HepG2 (cell line): ENCODE results near the gene B9D2. TPM values are rescaled to one million over a fixed set of nuclear protein-coding genes. Genes with fewer than 3 reads are reported as not detected.

Experiments used
- ATAC-seq: fragments of 200-7000 bp; cut with Tn5 transposase; 3 replicates; pipeline ENCODE4 v1.9.1; 2020; ENCODE audit warnings: mild to moderate bottlenecking, moderate library complexity
- BruUV-seq: library from RNA; stranded (reverse); fragments of 400-500 nt; replicated peaks from 2 replicates; lab custom pipeline; 2021; lab: Mats Ljungman, UMichigan
- CTCF ChIA-PET: fragments of 300-600 bp; formaldehyde crosslinking; extraction: SDS; loops from one replicate; lab custom pipeline; 2021; ENCODE audit warnings: low total read pairs, inconsistent platforms, low intra/inter-chr PET ratio; lab: Yijun Ruan, JAX
- POLR2A ChIA-PET: fragments of 350-600 bp; sonication (Branson Sonifier 250); formaldehyde crosslinking; loops from one replicate; lab custom pipeline; 2020; ENCODE audit warnings: antibody characterized with exemption, inconsistent platforms; lab: Yijun Ruan, JAX
- DNase-seq: peaks from one replicate; pipeline ENCODE4 v3.0.0-alpha.2; 2015; ENCODE audit warnings: low spot score
- FAIRE-seq: peaks from 3 replicates; lab custom pipeline; 2011; peaks lifted over from hg19 to GRCh38; lab: Jason Lieb, UNC
- H2AFZ ChIP-seq: one replicate; pipeline ENCODE4 v1.6.1; 2011; ENCODE audit warnings: low read length, inconsistent platforms
- H3K27ac ChIP-seq: fragments of 300-600 bp; 3 replicates; pipeline ENCODE4 v1.8.0; 2011; ENCODE audit warnings: mixed run types, mild to moderate bottlenecking, mixed read lengths, low read length, inconsistent platforms; ENCODE audit not compliant: insufficient read depth; ENCODE audit errors: extremely low read length
- H3K27me3 ChIP-seq, 2 experiments: fragments of 200-600 bp in 1 of 2; 2 replicates in 1 of 2; 3 replicates in 1 of 2; pipeline versions ENCODE4 v1.6.0 to v1.8.0; 2011; ENCODE audit warnings: low read length in 2 of 2, mild to moderate bottlenecking in 2 of 2, moderate library complexity in 2 of 2, inconsistent platforms in 1 of 2; ENCODE audit not compliant: insufficient read depth in 2 of 2, control insufficient read depth in 1 of 2
- H3K36me3 ChIP-seq, 2 experiments: fragments of 200-600 bp in 1 of 2; replicated peaks in 1 of 2; 2 replicates in 1 of 2; 3 replicates in 1 of 2; pipeline versions ENCODE4 v1.5.1 to v1.8.0; 2011; ENCODE audit warnings: low read length in 2 of 2, inconsistent platforms in 1 of 2; ENCODE audit not compliant: insufficient read depth in 2 of 2, control insufficient read depth in 1 of 2
- H3K4me1 ChIP-seq: 2 replicates; pipeline ENCODE4 v1.5.1; 2012; ENCODE audit warnings: low read length, inconsistent platforms; ENCODE audit not compliant: insufficient read depth
- H3K4me2 ChIP-seq: 2 replicates; pipeline ENCODE4 v1.6.0; 2011; ENCODE audit warnings: low read depth, low read length, inconsistent platforms
- H3K4me3 ChIP-seq, 3 experiments: fragments of 200-600 bp in 1 of 3; sonication (generic), shearing (Covaris generic) in 1 of 3; replicated peaks in 1 of 3; 2 replicates each; pipeline ENCODE4 v1.5.1; 2011 to 2016; ENCODE audit warnings: low read length in 3 of 3, inconsistent platforms in 2 of 3, low read depth in 2 of 3, mild to moderate bottlenecking in 2 of 3, control low read depth in 1 of 3, mixed read lengths in 1 of 3; ENCODE audit not compliant: insufficient read depth in 1 of 3
- H3K79me2 ChIP-seq: one replicate; pipeline ENCODE4 v1.6.1; 2011; ENCODE audit warnings: low read length, inconsistent platforms; ENCODE audit not compliant: insufficient read depth
- H3K9ac ChIP-seq: 2 replicates; pipeline ENCODE4 v1.6.0; 2011; ENCODE audit warnings: mild to moderate bottlenecking, low read depth, low read length, inconsistent platforms; ENCODE audit not compliant: insufficient read depth
- H3K9me3 ChIP-seq: 2 replicates; pipeline ENCODE4 v1.5.1; 2012; ENCODE audit warnings: mild to moderate bottlenecking, low read length
- H4K20me1 ChIP-seq: 2 replicates; pipeline ENCODE4 v1.6.0; 2011; ENCODE audit warnings: inconsistent platforms, mild to moderate bottlenecking, low read length, moderate library complexity; ENCODE audit not compliant: insufficient read depth
- NCOA1 ChIP-seq: sonication (generic); formaldehyde crosslinking; IDR thresholded peaks from 2 replicates; pipeline ENCODE4 v1.9.0; 2021; ENCODE audit warnings: missing genetic modification reagents
- NRL ChIP-seq: sonication (generic); formaldehyde crosslinking; IDR thresholded peaks from 2 replicates; pipeline ENCODE4 v1.5.0; 2020; ENCODE audit warnings: missing genetic modification reagents, mild to moderate bottlenecking, moderate library complexity, borderline replicate concordance
- PLSCR1 ChIP-seq: sonication (generic); formaldehyde crosslinking; IDR thresholded peaks from 2 replicates; pipeline ENCODE4 v1.5.0; 2020; ENCODE audit warnings: missing genetic modification reagents, mild to moderate bottlenecking, borderline replicate concordance
- PPARG ChIP-seq: conservative IDR thresholded peaks from 2 replicates; pipeline ENCODE4 v1.6.1; 2016; ENCODE audit warnings: missing biosample characterization, missing genetic modification reagents
- RXRA ChIP-seq: sonication (generic); formaldehyde crosslinking; IDR thresholded peaks from 2 replicates; pipeline ENCODE4 v1.5.1; 2020; ENCODE audit warnings: missing genetic modification reagents
- SMYD3 ChIP-seq: sonication (generic); formaldehyde crosslinking; IDR thresholded peaks from 2 replicates; pipeline ENCODE4 v1.8.1; 2023; ENCODE audit warnings: mild to moderate bottlenecking, missing genetic modification reagents
- THAP9 ChIP-seq: sonication (generic); formaldehyde crosslinking; IDR thresholded peaks from 2 replicates; pipeline ENCODE4; 2020; ENCODE audit warnings: missing genetic modification reagents, mild to moderate bottlenecking, borderline replicate concordance
- ZBTB20 ChIP-seq: sonication (generic); formaldehyde crosslinking; IDR thresholded peaks from 2 replicates; pipeline ENCODE4 v1.8.1; 2023; ENCODE audit warnings: missing genetic modification reagents, low read depth, mild to moderate bottlenecking, borderline replicate concordance
- ZNF234 ChIP-seq: sonication (generic); formaldehyde crosslinking; conservative IDR thresholded peaks from 2 replicates; pipeline ENCODE4 v1.5.1; 2020; ENCODE audit warnings: mild to moderate bottlenecking, missing genetic modification reagents
- ZNF260 ChIP-seq: sonication (generic); formaldehyde crosslinking; IDR thresholded peaks from 2 replicates; pipeline ENCODE4 v1.4.0; 2020; ENCODE audit warnings: missing genetic modification reagents, low read depth, mild to moderate bottlenecking, borderline replicate concordance
- ZNF296 ChIP-seq: sonication (generic); formaldehyde crosslinking; conservative IDR thresholded peaks from 2 replicates; pipeline ENCODE4 v1.5.0; 2020; ENCODE audit warnings: mild to moderate bottlenecking, missing genetic modification reagents
- ZNF597 ChIP-seq: sonication (generic); formaldehyde crosslinking; IDR thresholded peaks from 2 replicates; pipeline ENCODE4 v1.5.0; 2020; ENCODE audit warnings: missing genetic modification reagents
- ZNF790 ChIP-seq: sonication (generic); formaldehyde crosslinking; IDR thresholded peaks from 2 replicates; pipeline ENCODE4 v1.8.0; 2022; ENCODE audit warnings: missing genetic modification reagents, mild to moderate bottlenecking, borderline replicate concordance
- WGBS: methylation state at CpG from one replicate; pipeline ENCODE4 v1.1.6; 2017; ENCODE audit warnings: low lambda C conversion rate; 5-methylcytosine and 5-hydroxymethylcytosine counted together
- in situ Hi-C: cut with HindIII; loops from 2 replicates; pipeline ENCODE4 v1.10.0; 2017; ENCODE audit warnings: low pct_unique_long_range_greater_than_20kb; ENCODE audit not compliant: extremely low pct_ligation_motif_present
- intact Hi-C: fragments of 100-400 bp; cut with micrococcal nuclease; formaldehyde crosslinking; loops from one replicate; pipeline ENCODE4 v1.10.0; 2022; ENCODE audit not compliant: unreplicated experiment
- polyA plus RNA-seq, 8 experiments: library from polyadenylated mRNA; depleted of rRNA in 3 of 8; stranded (reverse) in 7 of 8; unstranded in 1 of 8; fragments of >200 nt; fragmentation: Illumina TruSeq in 4 of 8; extraction: Trizol in 4 of 8; gene quantifications; 2 replicates each; pipeline versions ENCODE4 v1.2.1 to v1.2.3, GENCODE V29; 2011 to 2016; ENCODE audit warnings: low read depth in 4 of 8, missing spikeins in 1 of 8, mixed read lengths in 1 of 8; ENCODE audit not compliant: insufficient read depth in 1 of 8
- total RNA-seq, 5 experiments: library from RNA; depleted of rRNA; stranded (reverse); fragments of >200 nt; fragmentation: Illumina TruSeq; extraction: Trizol; gene quantifications; 2 replicates each; pipeline ENCODE4 v1.2.3, GENCODE V29; 2016; ENCODE audit warnings: low read depth in 1 of 5
- TF ChIP-seq, protein P1 (sequence below): IDR thresholded peaks from 2 replicates; pipeline ENCODE4 v1.6.1; 2018; ENCODE audit warnings: missing genetic modification reagents
- TF ChIP-seq, protein P2 (sequence below): sonication (generic); formaldehyde crosslinking; IDR thresholded peaks from 2 replicates; pipeline ENCODE4 v1.5.0; 2020; ENCODE audit warnings: missing genetic modification reagents

B9D2 gene
- total and polyA plus RNA-seq, 2 of the 13 experiments (the other 11 are each of a cell fraction or from before 2014, with no cell fraction given) = 3.1 to 4.4 TPM

DNA sequence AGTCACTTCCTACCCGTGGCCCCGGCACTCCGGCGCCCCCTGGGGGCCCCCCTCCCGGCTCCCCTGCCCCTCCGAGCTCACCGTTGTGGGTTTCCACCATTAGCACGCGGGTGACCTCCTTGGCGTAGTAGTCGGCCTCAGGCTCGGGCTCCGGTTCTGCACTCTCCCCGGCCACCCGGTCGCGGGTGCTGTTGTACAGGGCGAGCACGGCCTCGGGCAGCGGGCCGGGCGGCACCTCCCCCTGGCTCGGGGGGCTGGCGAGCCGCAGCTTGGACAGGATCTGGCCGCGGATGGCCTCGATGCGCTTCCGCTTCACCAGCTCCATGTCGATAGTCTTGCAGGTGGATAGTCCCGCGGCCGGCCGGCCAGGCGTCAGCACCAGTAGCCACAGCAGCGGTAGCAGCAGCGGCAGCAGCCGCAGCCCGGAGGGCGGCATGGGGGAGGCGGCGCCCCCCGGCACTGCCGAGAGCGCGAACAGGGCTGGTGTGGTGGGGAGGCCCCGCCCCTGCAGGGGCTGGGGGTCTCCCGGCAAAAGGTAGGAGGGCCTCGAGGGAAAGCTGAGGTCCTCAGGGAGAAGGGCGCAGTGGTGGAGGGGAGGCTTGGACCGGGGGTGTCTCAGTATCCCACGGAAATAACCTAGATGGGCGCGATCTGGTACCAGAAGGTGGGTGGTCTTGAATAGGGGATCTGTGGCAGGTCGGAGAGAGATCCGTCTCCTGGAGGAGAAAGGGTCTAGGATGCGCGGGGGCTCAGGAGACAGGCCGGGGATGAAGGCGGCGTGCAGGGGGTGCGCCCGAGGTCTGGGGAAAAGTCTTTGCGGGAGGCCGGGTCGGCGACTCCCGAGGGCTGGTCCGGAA, 11.1 kb downstream of the B9D2 start:
- peaks cover 6 to 10% of the 10 kb centered on the region in 2 experiments; a peak in 2 of 5 replicates for H3K36me3 ChIP-seq
- CTCF ChIA-PET = interaction anchor here (1.4 to 2.3 kb wide), 2 partner anchors 31 to 44 kb away, joined by 6 to 12 read pairs; no protein-coding TSS in a partner anchor
- peaks cover 32% of the 10 kb centered on the region for H3K4me1 ChIP-seq
- peaks cover 12% of the 10 kb centered on the region; the same call in 1 of the 2 replicates for H4K20me1 ChIP-seq
- peak overlapping the region; percentile 82 for H3K9ac ChIP-seq
- peak; percentile 54 for DNase-seq
- peak overlapping the region; percentile 80 for H3K4me2 ChIP-seq
- peaks cover 29% of the 10 kb centered on the region for H3K79me2 ChIP-seq
- no peak for FAIRE-seq
- in situ Hi-C loops = loop anchor here (5.0 kb wide), 1 partner anchor 41 kb away; the partner anchor contains the start of gene CCDC97
- POLR2A ChIA-PET = interaction anchor here (1.1 to 3.1 kb wide), 11 partner anchors 11 to 127 kb away, joined by 3 to 73 read pairs (median 8); partner anchors contain the start of genes B3GNT8, B9D2, CCDC97 and DMAC2
- ATAC-seq = peak; percentile 67
- intact Hi-C loops = loop anchor here (1.0 to 2.0 kb wide), 2 partner anchors 12 to 28 kb away; no protein-coding TSS in a partner anchor
- peak overlapping the region; percentile 60 for H3K27ac ChIP-seq
- peak overlapping the region; percentile 90 to 95 (median 95) for H3K4me3 ChIP-seq
- 1% methylated on average over 39 of the region's 71 CpGs for WGBS
- H2AFZ ChIP-seq = no peak overlapping the region
- H3K9me3 ChIP-seq = no peaks in the 10 kb centered on the region
- no TSS peak for BruUV-seq
- no peaks in the 10 kb centered on the region; a peak in 1 of 5 replicates for H3K27me3 ChIP-seq
- peak; percentile 25; the same call in 1 of the 2 replicates for TF ChIP-seq ZNF790 (CRISPR knock-in tag)
- 0 out of 2 replicates have a peak, but pooled peaks have one; percentile 32 for TF ChIP-seq THAP9 (CRISPR knock-in tag)
- no peak for TF ChIP-seq ZBTB20 (CRISPR knock-in tag)
- TF ChIP-seq ZNF296 (CRISPR knock-in tag) = no peak
- 0 out of 2 replicates have a peak, but pooled peaks have one; percentile 27 for TF ChIP-seq RXRA
- TF ChIP-seq, protein P1, sequence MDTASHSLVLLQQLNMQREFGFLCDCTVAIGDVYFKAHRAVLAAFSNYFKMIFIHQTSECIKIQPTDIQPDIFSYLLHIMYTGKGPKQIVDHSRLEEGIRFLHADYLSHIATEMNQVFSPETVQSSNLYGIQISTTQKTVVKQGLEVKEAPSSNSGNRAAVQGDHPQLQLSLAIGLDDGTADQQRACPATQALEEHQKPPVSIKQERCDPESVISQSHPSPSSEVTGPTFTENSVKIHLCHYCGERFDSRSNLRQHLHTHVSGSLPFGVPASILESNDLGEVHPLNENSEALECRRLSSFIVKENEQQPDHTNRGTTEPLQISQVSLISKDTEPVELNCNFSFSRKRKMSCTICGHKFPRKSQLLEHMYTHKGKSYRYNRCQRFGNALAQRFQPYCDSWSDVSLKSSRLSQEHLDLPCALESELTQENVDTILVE (CRISPR knock-in tag) = no peak
- no peak for TF ChIP-seq NCOA1
- TF ChIP-seq ZNF234 = peak; percentile 6; the same call in 1 of the 2 replicates
- TF ChIP-seq ZNF260 = no peak
- TF ChIP-seq SMYD3 (CRISPR knock-in tag) = no peak
- TF ChIP-seq ZNF597 (CRISPR knock-in tag) = no peak
- no peak for TF ChIP-seq PPARG (CRISPR knock-in tag)
- TF ChIP-seq NRL (CRISPR knock-in tag) = peak; percentile 67; the same call in 1 of the 2 replicates
- TF ChIP-seq PLSCR1 (CRISPR knock-in tag) = no peak
- TF ChIP-seq, protein P2, sequence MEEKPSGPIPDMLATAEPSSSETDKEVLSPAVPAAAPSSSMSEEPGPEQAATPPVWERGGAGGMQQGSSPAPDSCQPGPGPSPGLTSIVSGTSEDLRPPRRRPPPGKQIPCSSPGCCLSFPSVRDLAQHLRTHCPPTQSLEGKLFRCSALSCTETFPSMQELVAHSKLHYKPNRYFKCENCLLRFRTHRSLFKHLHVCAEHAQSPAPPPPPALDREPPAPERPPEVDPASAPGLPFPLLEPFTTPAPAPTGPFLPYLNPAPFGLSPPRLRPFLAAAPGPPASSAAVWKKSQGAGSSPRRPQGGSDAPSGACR = no peak
